HEK293 (cell line): Measurements from ENCODE around the gene RIT1.

Experiments used
- CTCF ChIP-seq: fragments of 450-650 bp; formaldehyde crosslinking; IDR thresholded peaks from 2 replicates; pipeline ENCODE4 v1.5.1; 2016; ENCODE audit warnings: missing biosample characterization, missing genetic modification characterization
- PRDM2 ChIP-seq: fragments of 450-650 bp; formaldehyde crosslinking; IDR thresholded peaks from 2 replicates; pipeline ENCODE4 v1.5.1; 2016; ENCODE audit warnings: missing biosample characterization, missing genetic modification characterization, borderline replicate concordance
- PRDM4 ChIP-seq: fragments of 450-650 bp; formaldehyde crosslinking; IDR thresholded peaks from 2 replicates; pipeline ENCODE4 v1.5.1; 2017; ENCODE audit warnings: missing biosample characterization, missing genetic modification characterization
- YY1 ChIP-seq: fragments of 450-650 bp; formaldehyde crosslinking; IDR thresholded peaks from 2 replicates; pipeline ENCODE4 v1.5.1; 2018; ENCODE audit warnings: missing biosample characterization, missing genetic modification characterization
- ZNF138 ChIP-seq: fragments of 450-650 bp; formaldehyde crosslinking; IDR thresholded peaks from 2 replicates; pipeline ENCODE4 v1.5.1; 2016; ENCODE audit warnings: missing biosample characterization, missing genetic modification characterization, borderline replicate concordance
- ZNF37A ChIP-seq: fragments of 450-650 bp; IDR thresholded peaks from 2 replicates; pipeline ENCODE4 v1.5.1; 2018; ENCODE audit warnings: missing biosample characterization, missing genetic modification characterization

- no peak for TF ChIP-seq PRDM2 (tag by site-specific recombination)
- TF ChIP-seq PRDM4 (tag by site-specific recombination) = no peak
- no peak for TF ChIP-seq CTCF (tag by site-specific recombination)
- no peak for TF ChIP-seq YY1 (tag by site-specific recombination)
- TF ChIP-seq ZNF138 (tag by site-specific recombination) = no peak
- no peak for TF ChIP-seq ZNF37A
These were observed 18.4 kb downstream of the RIT1 start for GRCh38 chr1:155892796-155893195.
